Kidney glomerular epithelial cell (primary cell): ENCODE results near the gene CD40.

Source experiments
- DNase-seq: peaks from one replicate; lab custom pipeline; 2025; lab: John Stamatoyannopoulos, UW

Gene CD40

GRCh38 chr20:46172961-46173536 is 54.9 kb downstream of the CD40 start:
- no peak for DNase-seq

GRCh38 chr20:46173652-46174468 is 55.7 kb downstream of the CD40 start:
- no peak for DNase-seq

DNA sequence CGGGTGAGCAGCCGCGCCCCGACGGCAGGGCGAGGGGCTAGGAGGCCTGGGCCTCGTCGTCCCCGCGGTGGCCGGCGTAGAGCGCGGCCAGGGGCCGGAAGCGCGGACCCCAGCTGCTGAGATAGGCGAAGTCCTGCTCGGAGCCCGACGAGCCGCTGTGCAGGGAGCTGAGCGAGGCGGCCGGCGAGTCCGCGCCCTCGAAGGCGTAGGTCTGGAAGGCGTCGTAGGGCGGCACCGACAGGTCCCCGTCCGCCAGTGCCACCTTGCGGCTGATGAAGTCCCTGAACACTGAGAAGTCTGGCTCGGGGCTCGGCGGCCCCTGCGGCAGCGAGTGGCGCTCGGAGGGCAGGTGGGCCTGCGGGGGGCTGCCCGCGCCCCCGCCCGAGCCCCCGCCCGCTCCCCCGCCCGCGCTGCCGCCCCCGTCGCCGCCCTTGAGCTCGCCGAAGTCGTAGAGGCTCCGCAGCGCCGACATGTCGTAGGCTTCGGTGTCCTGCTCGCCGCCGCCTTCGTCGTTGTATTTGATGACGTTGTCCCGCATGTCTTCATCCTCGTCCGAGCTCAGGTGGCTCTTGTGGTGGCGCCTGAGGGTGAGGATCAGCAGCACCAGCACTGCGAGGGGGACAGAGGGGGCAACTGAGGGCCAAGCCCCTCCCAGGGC is 56.5 kb downstream of the CD40 start:
- peak; percentile 2 for DNase-seq

GRCh38 chr20:46175127-46175494 is 57.0 kb downstream of the CD40 start:
- no peak for DNase-seq

GRCh38 chr20:46176739-46177378 is 58.7 kb downstream of the CD40 start:
- no peak for DNase-seq

- no peak for DNase-seq
These were observed 59.7 kb downstream of the CD40 start for GRCh38 chr20:46177768-46178167.

DNA sequence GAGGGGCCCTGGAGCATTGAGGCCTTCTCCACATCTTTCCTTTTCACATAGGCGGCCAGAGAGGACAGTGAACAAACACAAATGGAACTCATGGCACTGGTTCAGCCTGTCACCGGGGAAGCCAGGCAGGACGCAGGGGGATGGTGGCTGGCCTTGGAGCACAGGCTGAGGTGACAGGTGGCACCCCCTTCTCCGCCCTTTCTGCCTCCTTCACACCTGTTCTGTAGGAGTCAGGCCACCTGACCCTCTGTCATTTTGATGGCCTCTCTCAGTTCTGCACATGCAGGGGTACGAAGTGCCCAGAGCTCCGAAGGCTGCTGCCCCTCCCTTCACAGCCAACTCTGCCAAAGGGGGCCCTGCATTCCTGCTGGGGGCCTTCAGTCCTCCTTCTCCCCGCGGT is 60.8 kb downstream of the CD40 start:
- no peak for DNase-seq
